GM21619 (cell line): Measurements from ENCODE around the gene AQP5.
A peak's percentile ranks its signal among the peaks of the same experiment; 100 is the strongest.

Experiments
- ATAC-seq: cut with Tn5 transposase; IDR thresholded peaks from one replicate; pipeline ENCODE4 v1.9.1; 2021; ENCODE audit not compliant: unreplicated experiment

Gene AQP5

GRCh38 chr12:49932023-49932422, 29.6 kb upstream of the AQP5 start:
- ATAC-seq: no peak

DNA sequence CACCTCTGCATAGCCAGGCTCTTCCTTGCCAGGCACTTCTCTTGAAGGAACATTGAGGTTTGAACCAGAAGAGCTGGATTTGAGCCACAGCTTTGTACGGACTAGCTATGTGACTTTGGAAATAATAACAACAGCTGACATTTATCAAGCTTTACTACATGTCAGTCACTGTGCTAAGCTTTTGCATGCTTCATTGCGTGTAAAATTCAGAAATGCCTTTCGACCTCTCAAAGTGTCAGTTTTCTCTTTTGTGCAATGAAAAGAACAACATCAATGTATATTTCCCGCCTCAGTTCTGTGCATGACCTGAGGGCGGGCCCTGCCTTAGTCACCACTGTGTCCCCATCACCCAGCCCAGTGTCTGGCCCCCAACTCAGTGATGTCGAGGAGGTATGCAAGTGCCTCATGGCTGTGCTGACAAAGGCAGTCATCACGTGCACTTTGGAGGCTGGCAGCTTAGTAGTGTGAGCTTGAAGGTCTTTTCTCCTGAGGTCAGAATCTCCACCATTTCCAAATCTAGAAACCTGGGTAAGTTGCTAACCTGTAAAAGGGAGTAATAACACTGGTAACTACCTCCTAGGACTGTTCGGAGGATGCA, 29.0 kb upstream of the AQP5 start:
- ATAC-seq: no peak

DNA sequence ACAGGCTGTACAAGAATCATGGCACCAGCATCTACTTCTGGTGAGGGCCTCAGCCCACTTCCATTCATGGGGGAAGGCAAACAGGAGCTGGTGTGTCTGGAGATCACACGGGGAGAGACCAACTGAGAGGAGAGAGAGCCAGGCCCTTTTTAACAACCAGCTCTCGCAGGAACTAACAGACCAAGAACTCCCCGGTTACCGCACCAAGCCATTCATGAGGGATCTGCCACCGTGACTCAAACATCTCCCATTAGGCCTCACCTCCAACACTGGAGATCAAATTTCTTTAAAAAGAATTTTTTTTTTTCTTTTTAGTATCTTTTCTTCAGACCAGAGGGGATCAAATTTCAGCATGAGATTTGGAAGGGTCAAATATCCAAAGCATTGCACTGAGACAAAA, 27.9 kb upstream of the AQP5 start:
- ATAC-seq: no peak

- no peak for ATAC-seq
Observed at GRCh38 chr12:49934505-49934904, 27.2 kb upstream of the AQP5 start.

GRCh38 chr12:49936925-49937324, 24.7 kb upstream of the AQP5 start:
- no peak for ATAC-seq

- ATAC-seq: no peak
Observed at GRCh38 chr12:49937639-49938300, 23.9 kb upstream of the AQP5 start.

DNA sequence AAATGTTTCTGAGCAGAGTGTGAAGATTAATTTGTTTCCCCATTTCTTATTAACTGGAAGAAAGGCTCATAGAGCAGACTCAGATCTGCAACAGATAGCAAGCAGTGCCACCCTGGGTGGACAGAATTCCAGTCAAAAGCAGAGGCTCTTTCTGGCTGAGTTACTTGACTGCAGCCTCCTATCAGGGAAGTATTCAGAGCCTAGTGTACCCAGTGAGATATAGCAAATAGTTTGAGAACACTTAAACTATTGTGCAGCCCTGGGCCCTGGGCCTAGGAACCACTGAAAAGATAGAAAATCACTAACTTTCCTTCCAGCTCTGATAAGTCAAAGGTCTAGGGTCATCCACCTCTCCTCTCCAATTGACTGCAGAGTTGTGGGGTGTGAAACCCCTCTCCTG, 22.4 kb upstream of the AQP5 start:
- no peak for ATAC-seq

- no peak for ATAC-seq
Observed at GRCh38 chr12:49939707-49940106, 22.0 kb upstream of the AQP5 start.

GRCh38 chr12:49941556-49942511, 19.8 kb upstream of the AQP5 start:
- no peak for ATAC-seq

DNA sequence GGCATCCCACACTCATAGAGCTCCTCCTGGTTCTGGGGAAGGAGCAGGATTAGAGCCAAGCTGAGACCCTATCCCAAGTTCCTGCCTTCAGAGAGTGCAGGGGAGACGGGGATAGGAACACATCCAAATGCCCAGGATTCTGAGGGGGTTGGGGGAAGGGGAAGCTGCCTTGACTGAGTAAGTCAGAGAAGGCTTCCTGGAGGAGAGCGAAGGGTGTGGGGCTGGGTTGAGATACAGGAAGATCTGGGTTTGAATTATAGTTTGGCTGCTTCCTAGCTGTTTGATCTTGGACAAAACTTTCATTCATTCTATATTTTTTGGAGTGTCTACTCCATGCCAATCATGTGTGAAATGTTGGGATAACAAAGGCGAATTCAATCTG, 19.2 kb upstream of the AQP5 start:
- ATAC-seq: no peak

DNA sequence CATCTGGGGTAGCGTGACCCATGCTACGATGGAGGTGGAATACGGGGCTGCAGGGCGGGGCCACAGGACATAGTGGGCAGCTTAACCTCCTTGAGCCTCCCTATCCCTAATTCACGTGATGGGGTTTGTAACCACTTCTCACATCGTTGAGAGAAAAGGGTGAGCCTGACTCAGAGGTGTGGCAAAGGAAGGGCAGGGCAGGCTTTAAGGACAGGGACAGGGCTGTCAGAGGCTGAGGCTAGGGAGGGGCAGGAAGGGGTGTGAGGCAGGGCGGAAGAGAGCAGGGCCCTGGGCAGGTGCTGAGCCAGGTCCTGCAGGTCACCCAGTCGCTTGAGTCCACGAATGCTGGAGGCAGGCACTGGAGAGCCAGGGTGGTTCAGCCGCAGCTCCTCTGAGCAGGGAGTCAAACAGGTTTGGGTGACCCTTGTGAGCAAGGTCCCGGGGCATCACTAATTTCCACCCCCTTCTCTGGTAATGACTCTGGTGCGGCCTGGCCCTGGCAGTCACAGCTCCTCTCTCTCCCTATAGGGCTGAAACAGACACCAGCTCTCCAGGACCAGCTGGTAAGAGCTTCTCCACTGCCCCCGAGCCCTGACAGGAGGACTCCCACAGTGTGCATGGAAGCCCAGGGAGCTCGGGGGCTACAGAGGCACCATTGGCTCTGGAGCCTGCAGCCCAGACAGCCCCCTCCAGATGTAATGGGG, 18.6 kb upstream of the AQP5 start:
- no peak for ATAC-seq

DNA sequence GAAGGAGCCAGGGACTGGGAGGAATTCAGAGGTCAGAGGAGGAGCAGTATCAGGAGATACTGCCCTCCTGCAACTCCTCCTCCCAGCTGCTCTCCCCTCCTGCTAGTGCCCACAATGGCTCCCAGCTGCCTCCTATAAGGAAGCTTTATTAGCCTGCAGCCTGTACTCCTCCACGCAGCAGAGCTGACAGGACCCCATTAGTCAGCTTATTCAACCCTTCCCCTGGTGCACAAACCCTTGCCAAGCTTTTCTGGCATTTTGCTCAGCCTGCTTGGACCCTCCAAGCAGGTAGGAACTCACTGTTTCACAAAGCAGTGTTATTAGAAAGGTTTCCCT, 18.1 kb upstream of the AQP5 start:
- no peak for ATAC-seq

DNA sequence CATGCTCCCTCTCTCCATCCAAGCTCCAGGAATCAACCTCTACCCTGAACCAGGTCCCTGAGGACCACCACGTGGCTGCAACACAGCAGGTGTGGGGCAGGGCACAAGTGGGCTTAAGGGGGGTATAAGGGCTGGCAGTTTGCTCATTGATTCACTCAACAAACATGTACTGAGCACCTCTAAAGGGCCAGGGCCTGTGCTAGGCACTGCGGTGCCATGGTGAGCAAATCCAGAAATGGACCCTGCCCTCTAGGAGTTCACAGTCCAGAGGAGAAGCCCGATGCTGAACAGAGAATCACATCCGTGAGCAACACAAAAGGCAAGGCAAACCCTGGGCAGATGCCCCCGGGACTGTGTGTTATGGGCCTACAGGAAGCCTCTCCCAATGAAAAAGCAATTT, 17.6 kb upstream of the AQP5 start:
- no peak for ATAC-seq

DNA sequence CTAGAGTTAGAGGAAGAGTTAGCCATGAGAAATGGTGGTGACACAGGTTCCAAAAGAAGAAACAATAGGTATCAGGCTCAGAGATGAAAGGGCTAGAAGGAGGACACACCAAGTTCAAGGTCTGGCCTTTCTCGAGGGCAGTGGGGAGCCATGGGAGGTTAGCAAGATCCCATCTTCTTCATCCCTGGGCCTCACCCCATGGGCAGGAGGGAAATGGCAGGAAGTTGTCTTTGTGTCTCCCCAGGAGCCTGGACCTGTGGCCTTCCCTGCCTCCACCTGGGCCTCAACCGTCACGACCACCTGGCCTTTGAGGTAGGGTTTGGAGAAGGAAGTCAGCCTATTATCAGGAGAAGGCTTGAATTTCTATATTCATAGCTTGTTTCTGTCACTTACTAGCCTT, 17.0 kb upstream of the AQP5 start:
- ATAC-seq: no peak

DNA sequence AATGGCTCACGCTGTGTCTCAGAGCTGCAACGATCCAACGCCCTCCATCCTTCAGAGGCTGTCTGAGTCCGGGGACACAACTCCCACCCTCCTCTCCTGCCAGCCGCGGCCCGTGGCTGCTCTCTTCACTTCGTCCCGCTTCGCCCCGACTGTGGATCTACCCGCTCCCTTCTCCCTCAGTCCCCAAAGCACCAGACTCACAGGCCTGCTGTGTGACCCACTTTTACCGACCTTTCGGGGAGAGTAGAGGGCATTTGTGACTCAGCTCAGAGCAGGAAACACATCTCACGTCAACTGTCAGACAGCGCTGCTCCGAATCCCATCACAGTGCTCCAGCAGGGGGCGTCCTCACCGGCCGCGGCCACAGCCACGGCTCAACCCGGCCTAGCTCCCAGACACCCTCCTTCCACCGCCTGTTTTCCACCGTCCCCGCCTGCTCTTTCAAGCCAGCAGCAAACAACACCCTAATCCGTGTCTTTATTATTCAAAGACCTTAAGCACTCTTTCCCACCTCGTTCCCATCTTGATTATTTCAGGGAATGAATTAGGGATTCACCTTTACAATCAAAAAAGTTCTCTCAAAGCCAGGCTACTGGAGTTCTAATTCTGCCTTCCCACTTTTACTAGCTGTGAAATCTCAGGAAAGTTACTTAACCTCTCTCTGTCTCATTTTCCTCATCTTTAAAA, 16.1 kb upstream of the AQP5 start:
- peak; percentile 94 for ATAC-seq

- no peak for ATAC-seq
Observed at GRCh38 chr12:49946086-49946485, 15.6 kb upstream of the AQP5 start.

GRCh38 chr12:49946497-49946896, 15.2 kb upstream of the AQP5 start:
- no peak for ATAC-seq

GRCh38 chr12:49947593-49948226, 14.0 kb upstream of the AQP5 start:
- ATAC-seq: no peak

DNA sequence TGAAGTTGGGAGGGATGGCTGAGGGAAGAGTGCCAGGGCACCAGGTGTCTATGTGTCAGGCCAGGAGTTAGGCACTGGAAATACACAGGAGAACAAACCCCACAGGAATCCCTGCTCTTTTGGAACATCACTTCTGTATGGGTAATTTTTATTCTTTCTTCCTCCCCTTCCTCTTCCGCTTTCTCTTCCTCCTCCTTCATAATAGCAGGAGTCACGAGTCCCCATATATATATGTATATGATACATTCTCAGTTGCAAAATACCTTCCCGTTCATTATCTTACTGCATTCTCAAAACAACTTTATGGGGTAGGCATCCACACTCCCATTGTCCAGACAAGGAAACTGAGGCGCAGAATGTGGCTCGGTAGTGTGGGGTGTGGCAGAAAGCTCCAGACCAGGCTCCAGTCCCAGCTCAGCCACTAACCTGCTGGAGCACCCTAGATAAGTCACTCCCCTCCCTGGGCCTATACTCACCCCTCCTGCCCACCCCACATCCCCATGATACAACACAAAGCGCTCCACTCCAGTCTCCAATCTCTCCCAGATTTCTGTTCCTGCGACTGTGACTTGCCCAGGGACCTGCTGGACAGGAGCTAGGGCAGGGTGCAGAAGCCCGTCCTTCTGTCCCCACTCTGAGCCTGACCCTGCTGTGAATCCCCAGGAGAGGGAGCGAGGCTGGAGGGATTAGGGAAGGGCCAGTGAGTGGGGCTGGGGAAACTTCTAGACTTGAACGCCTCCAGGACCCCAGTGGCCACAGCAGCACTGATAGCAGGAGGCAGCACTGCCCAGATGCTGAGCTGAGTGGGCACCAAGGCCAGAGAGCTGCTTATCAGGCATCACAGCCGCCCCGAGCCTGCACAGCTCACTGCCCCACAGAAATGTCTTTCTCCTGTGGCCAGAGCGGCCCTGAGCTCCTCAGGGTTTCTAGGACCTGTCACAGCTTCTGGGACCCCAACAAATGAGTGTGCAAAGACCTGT, 12.5 kb upstream of the AQP5 start:
- ATAC-seq: no peak
